ENCODE measurements around the gene P2RY14.

Gene P2RY14

DNA sequence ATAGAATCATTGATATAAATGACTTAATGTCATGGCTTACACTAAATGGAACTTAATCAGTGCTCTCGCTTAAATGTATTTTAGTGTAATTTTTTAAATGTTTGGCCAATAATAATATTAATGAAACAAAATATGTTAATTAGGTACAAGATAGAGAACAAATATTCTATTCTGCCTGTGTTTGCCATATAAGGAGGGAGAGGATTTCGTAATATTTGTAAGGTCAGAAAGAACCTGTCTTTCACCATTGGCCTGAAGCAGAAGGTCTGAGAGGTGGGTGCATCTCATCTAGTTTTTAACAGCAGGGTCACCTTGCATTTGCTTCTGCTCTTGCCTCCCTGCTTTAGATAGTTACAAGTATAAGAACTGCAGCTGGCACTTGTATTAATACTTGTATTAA lies 35.8 kb upstream of the P2RY14 start:
- no peak overlapping the region for H2AK5ac ChIP-seq (ENCODE audit: low read length)
- H3K36me3 ChIP-seq (ENCODE audit: control insufficient read depth in 1 of 2, insufficient read depth in 2 of 2, low read length in 2 of 2), result peaks cover 0 to 1% of the 10 kb centered on the region in 2 experiments
- no peak overlapping the region for H3K23ac ChIP-seq (ENCODE audit: low read length)
- H3K79me1 ChIP-seq (ENCODE audit: low read length), result peaks cover 11% of the 10 kb centered on the region
- H3K27me3 ChIP-seq (ENCODE audit: insufficient read depth, low read length), result no peaks in the 10 kb centered on the region
- no peak overlapping the region for H2BK5ac ChIP-seq (ENCODE audit: low read depth, low read length, poor library complexity)
- no peak overlapping the region for H2AFZ ChIP-seq (ENCODE audit: insufficient read depth, low read length, poor library complexity)
- no peak overlapping the region for H4K91ac ChIP-seq (ENCODE audit: low read depth, low read length)
- peaks cover 6 to 13% of the 10 kb centered on the region in 2 experiments for H3K4me1 ChIP-seq (ENCODE audit: control insufficient read depth in 1 of 2, insufficient read depth in 2 of 2, low read length in 2 of 2)
- no CpG with 5 or more reads among the region's 2 CpGs for WGBS (ENCODE audit: extremely low coverage, insufficient coverage, insufficient read length)
- no peak for DNase-seq
- H3K18ac ChIP-seq (ENCODE audit: low read length), result no peak overlapping the region
- no peak overlapping the region for H4K8ac ChIP-seq (ENCODE audit: low read depth, low read length)
- no peak overlapping the region for H3K4me3 ChIP-seq (ENCODE audit: low read depth, low read length)
- no peak overlapping the region for H2BK12ac ChIP-seq (ENCODE audit: low read length)
- no peak overlapping the region for H3K9ac ChIP-seq (ENCODE audit: low read length)
- peaks cover 2% of the 10 kb centered on the region for H3K79me2 ChIP-seq (ENCODE audit: control insufficient read depth, insufficient read depth, low read length, poor library complexity)
- no peak overlapping the region for H3K14ac ChIP-seq (ENCODE audit: low read length)
- peak overlapping the region; percentile 10 for H3K4ac ChIP-seq (ENCODE audit: low read depth, low read length)
- H4K12ac ChIP-seq (ENCODE audit: low read depth, low read length), result no peak overlapping the region
- H3K4me2 ChIP-seq (ENCODE audit: low read length), result peak overlapping the region; percentile 42
- H2BK120ac ChIP-seq (ENCODE audit: insufficient read depth, low read length, poor library complexity), result no peak overlapping the region
- no peaks in the 10 kb centered on the region for H3K9me3 ChIP-seq (ENCODE audit: insufficient read depth, low read depth, low read length)
- H3K27ac ChIP-seq (ENCODE audit: low read depth, low read length), result peak overlapping the region; percentile 90

DNA sequence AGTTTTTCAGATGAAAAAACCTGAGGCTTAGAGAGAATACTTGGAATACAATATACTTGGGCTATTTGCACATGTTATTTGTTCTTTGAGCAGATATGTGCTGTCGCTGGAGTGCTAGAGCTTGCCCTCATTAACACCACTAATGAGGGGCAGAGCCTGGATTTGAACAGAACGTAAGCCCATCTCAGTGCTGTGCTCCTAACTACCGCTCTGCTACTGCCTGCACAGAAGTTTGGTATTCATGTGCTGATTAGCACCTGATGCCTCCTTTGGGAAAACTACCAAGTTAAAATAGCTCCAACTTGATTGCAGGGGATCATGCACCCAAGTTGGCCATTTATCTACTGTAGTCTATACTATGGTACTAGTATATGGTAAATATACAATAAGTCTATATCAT lies 34.6 kb upstream of the P2RY14 start:
- Histone ChIP-seq H2BK12ac (ENCODE audit: low read length) (no peak overlapping the region), H4K8ac (ENCODE audit: low read depth, low read length) (no peak overlapping the region), H2AK5ac (ENCODE audit: low read length) (no peak overlapping the region), H4K91ac (ENCODE audit: low read depth, low read length) (no peak overlapping the region), H3K14ac (ENCODE audit: low read length) (no peak overlapping the region), H3K9me3 (ENCODE audit: insufficient read depth, low read depth, low read length) (no peaks in the 10 kb centered on the region), H3K36me3 (ENCODE audit: control insufficient read depth in 1 of 2, insufficient read depth in 2 of 2, low read length in 2 of 2) (peaks cover 0 to 1% of the 10 kb centered on the region in 2 experiments), H3K27me3 (ENCODE audit: insufficient read depth, low read length) (no peaks in the 10 kb centered on the region), H3K27ac (ENCODE audit: low read depth, low read length) (no peak overlapping the region), H2BK5ac (ENCODE audit: low read depth, low read length, poor library complexity) (no peak overlapping the region), H4K12ac (ENCODE audit: low read depth, low read length) (no peak overlapping the region), H3K18ac (ENCODE audit: low read length) (no peak overlapping the region), H3K79me2 (ENCODE audit: control insufficient read depth, insufficient read depth, low read length, poor library complexity) (peaks cover 2% of the 10 kb centered on the region), H3K4me1 (ENCODE audit: control insufficient read depth in 1 of 2, insufficient read depth in 2 of 2, low read length in 2 of 2) (peaks cover 6 to 13% of the 10 kb centered on the region in 2 experiments), H3K23ac (ENCODE audit: low read length) (no peak overlapping the region), H2BK120ac (ENCODE audit: insufficient read depth, low read length, poor library complexity) (no peak overlapping the region), H3K4me2 (ENCODE audit: low read length) (no peak overlapping the region), H3K4me3 (ENCODE audit: low read depth, low read length) (no peak overlapping the region), H3K79me1 (ENCODE audit: low read length) (peaks cover 11% of the 10 kb centered on the region), H3K4ac (ENCODE audit: low read depth, low read length) (no peak overlapping the region), H2AFZ (ENCODE audit: insufficient read depth, low read length, poor library complexity) (no peak overlapping the region), H3K9ac (ENCODE audit: low read length) (no peak overlapping the region)
- no CpG with 5 or more reads among the region's 3 CpGs for WGBS (ENCODE audit: extremely low coverage, insufficient coverage, insufficient read length)
- no peak for DNase-seq

DNA sequence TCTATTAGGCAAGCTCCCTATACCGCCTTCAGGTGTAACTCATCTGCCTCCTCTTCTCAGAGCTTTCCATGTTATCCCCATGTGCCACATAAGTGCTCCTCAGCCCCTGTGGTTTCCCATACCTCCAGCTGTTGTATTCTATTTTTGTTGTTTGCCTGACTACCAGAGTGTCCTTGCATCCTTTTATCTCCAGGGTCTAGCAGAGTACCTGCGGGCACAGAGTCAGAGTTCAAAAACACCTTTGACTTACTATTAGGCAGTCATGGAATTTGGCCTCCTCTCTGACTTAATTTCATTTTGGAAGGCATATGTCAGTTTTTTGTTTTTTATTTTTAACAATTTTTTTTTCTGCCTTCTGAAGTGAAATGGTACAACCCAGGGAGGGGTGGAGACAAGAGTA lies 31.2 kb upstream of the P2RY14 start:
- no peak overlapping the region for H2AFZ ChIP-seq (ENCODE audit: insufficient read depth, low read length, poor library complexity)
- H4K91ac ChIP-seq (ENCODE audit: low read depth, low read length), result no peak overlapping the region
- H3K14ac ChIP-seq (ENCODE audit: low read length), result no peak overlapping the region
- no peak overlapping the region for H4K12ac ChIP-seq (ENCODE audit: low read depth, low read length)
- H3K23ac ChIP-seq (ENCODE audit: low read length), result no peak overlapping the region
- no peak overlapping the region for H4K8ac ChIP-seq (ENCODE audit: low read depth, low read length)
- H3K79me1 ChIP-seq (ENCODE audit: low read length), result peaks cover 17% of the 10 kb centered on the region
- no peak overlapping the region for H3K4me2 ChIP-seq (ENCODE audit: low read length)
- H2BK12ac ChIP-seq (ENCODE audit: low read length), result no peak overlapping the region
- no peaks in the 10 kb centered on the region for H3K9me3 ChIP-seq (ENCODE audit: insufficient read depth, low read depth, low read length)
- peaks cover 3 to 4% of the 10 kb centered on the region in 2 experiments for H3K36me3 ChIP-seq (ENCODE audit: control insufficient read depth in 1 of 2, insufficient read depth in 2 of 2, low read length in 2 of 2)
- H3K27ac ChIP-seq (ENCODE audit: low read depth, low read length), result no peak overlapping the region
- H2BK120ac ChIP-seq (ENCODE audit: insufficient read depth, low read length, poor library complexity), result no peak overlapping the region
- H3K4me3 ChIP-seq (ENCODE audit: low read depth, low read length), result no peak overlapping the region
- no peak overlapping the region for H3K4ac ChIP-seq (ENCODE audit: low read depth, low read length)
- peaks cover 7% of the 10 kb centered on the region for H3K79me2 ChIP-seq (ENCODE audit: control insufficient read depth, insufficient read depth, low read length, poor library complexity)
- H3K27me3 ChIP-seq (ENCODE audit: insufficient read depth, low read length), result no peaks in the 10 kb centered on the region
- H3K4me1 ChIP-seq (ENCODE audit: control insufficient read depth in 1 of 2, insufficient read depth in 2 of 2, low read length in 2 of 2), result peaks cover 17 to 24% of the 10 kb centered on the region in 2 experiments
- no CpG with 5 or more reads among the region's 2 CpGs for WGBS (ENCODE audit: extremely low coverage, insufficient coverage, insufficient read length)
- peak; percentile 57 to 81 for DNase-seq
- peak overlapping the region; percentile 61 for H3K18ac ChIP-seq (ENCODE audit: low read length)
- no peak overlapping the region for H3K9ac ChIP-seq (ENCODE audit: low read length)
- no peak overlapping the region for H2AK5ac ChIP-seq (ENCODE audit: low read length)
- no peak overlapping the region for H2BK5ac ChIP-seq (ENCODE audit: low read depth, low read length, poor library complexity)

DNA sequence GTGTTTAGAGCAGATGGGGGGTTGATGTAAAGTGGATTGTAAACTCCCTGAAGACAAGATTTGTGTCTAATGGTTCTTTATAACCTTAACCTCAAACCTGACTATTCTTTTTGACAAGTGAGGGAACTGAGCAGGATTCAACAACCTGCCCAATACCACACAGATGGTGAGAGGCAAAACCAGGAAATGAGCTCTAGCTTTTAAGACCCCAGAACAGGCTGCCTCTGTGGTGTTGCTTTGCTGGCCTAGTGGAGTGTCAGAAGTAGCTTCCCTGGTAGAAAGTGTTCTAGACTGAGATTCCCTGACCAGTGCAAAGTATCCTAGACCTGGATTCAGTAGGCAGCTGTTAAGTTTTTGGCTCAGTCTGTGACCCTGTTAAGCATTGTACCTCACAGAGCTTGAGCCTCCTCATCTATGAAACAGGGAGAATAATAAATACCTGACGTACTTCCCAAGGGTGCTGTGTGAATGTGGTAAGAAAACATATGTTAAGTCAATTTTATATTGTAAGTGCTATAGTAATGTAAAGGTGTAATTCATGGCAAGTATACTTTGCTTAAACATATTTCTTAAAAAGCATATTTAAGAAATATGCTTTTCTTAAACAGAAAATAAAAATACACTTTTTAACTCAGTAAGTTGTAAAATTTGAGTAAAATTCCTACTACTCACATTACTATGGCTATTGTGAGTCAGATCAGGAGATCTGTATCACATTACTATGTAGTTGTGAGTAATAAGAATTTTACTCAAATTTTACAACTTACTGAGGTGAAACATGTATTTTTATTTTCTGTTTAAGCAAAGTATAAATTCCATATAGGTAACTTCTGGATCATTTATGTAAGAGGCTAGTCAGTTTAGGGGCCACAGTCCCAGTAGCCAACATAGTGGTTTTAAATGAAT lies 29.5 kb upstream of the P2RY14 start:
- no peaks in the 10 kb centered on the region for H3K9me3 ChIP-seq (ENCODE audit: insufficient read depth, low read depth, low read length)
- H4K8ac ChIP-seq (ENCODE audit: low read depth, low read length), result no peak overlapping the region
- WGBS (ENCODE audit: extremely low coverage, insufficient coverage, insufficient read length), result no CpG with 5 or more reads among the region's 1 CpG
- no peak overlapping the region for H3K4me3 ChIP-seq (ENCODE audit: low read depth, low read length)
- no peak overlapping the region for H2BK5ac ChIP-seq (ENCODE audit: low read depth, low read length, poor library complexity)
- no peaks in the 10 kb centered on the region for H3K27me3 ChIP-seq (ENCODE audit: insufficient read depth, low read length)
- peaks cover 7% of the 10 kb centered on the region for H3K79me2 ChIP-seq (ENCODE audit: control insufficient read depth, insufficient read depth, low read length, poor library complexity)
- H2BK12ac ChIP-seq (ENCODE audit: low read length), result no peak overlapping the region
- H3K18ac ChIP-seq (ENCODE audit: low read length), result no peak overlapping the region
- DNase-seq, result peak in 1 of 2 donors; percentile 66
- H4K91ac ChIP-seq (ENCODE audit: low read depth, low read length), result no peak overlapping the region
- H3K36me3 ChIP-seq (ENCODE audit: control insufficient read depth in 1 of 2, insufficient read depth in 2 of 2, low read length in 2 of 2), result peaks cover 3 to 4% of the 10 kb centered on the region in 2 experiments
- no peak overlapping the region for H3K4me2 ChIP-seq (ENCODE audit: low read length)
- H4K12ac ChIP-seq (ENCODE audit: low read depth, low read length), result no peak overlapping the region
- H3K79me1 ChIP-seq (ENCODE audit: low read length), result peaks cover 16% of the 10 kb centered on the region
- no peak overlapping the region for H3K23ac ChIP-seq (ENCODE audit: low read length)
- H2AFZ ChIP-seq (ENCODE audit: insufficient read depth, low read length, poor library complexity), result no peak overlapping the region
- H2BK120ac ChIP-seq (ENCODE audit: insufficient read depth, low read length, poor library complexity), result no peak overlapping the region
- no peak overlapping the region for H3K27ac ChIP-seq (ENCODE audit: low read depth, low read length)
- H3K9ac ChIP-seq (ENCODE audit: low read length), result no peak overlapping the region
- H2AK5ac ChIP-seq (ENCODE audit: low read length), result no peak overlapping the region
- no peak overlapping the region for H3K14ac ChIP-seq (ENCODE audit: low read length)
- no peak overlapping the region for H3K4ac ChIP-seq (ENCODE audit: low read depth, low read length)
- H3K4me1 ChIP-seq (ENCODE audit: control insufficient read depth in 1 of 2, insufficient read depth in 2 of 2, low read length in 2 of 2), result peaks cover 21 to 25% of the 10 kb centered on the region in 2 experiments
